ENCODE results near the gene CDCA4.
A peak's percentile ranks its signal among the peaks of the same experiment; 100 is the strongest.
"Not testable (repeated sequence)": the region's sequence is repeated elsewhere in the genome, so short reads cannot be mapped to it uniquely, and the experiment has no call there.

CDCA4 gene

DNA sequence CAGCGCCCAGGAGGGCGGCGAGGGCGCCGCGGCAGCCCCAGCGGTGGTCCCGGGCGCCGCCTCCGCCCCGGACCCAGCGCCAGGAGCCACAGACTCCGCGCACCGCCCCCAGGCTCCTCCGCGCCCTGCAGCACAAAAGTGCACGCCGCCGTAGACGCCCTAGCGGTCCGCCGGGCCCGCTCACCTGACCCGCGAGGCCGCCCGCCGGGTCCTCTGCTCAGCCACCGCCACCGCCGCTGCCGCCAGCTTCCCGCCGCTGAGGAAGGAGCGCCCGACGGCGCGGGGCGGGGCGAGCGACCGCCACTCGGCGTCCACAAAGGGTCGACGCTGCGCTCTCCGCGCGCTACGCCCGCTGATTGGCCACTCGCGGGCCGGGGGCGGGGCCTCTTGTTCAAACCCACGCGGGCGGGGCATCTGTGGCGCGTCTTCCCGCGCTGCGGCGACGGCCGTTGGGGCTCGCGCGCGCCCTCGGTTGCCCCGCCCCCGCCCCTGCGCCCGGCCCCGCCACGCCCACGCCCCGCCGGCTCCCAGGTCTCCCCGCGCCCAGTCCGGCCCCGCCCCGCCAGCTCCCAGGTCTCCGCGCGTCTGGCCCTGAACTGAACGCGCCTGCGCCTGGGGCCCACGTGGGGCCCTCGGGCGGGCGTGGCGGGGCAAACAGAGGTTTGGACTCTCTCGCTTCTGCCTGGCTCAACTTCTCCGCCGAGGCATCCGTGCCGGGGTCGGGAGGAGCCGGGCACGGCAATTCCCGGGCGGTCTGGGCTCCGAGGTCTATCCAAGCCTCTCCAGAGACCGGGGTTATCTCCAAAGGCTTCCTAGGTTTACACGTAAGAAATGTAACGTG lies at the start of gene CDCA4:
Gene CDCA4 (minus strand): TSS at position 269 of the 841 bp plus-strand sequence. CDS start 9,154 bp downstream, outside the sequence.
- peak; percentile 96 for DNase-seq

DNA sequence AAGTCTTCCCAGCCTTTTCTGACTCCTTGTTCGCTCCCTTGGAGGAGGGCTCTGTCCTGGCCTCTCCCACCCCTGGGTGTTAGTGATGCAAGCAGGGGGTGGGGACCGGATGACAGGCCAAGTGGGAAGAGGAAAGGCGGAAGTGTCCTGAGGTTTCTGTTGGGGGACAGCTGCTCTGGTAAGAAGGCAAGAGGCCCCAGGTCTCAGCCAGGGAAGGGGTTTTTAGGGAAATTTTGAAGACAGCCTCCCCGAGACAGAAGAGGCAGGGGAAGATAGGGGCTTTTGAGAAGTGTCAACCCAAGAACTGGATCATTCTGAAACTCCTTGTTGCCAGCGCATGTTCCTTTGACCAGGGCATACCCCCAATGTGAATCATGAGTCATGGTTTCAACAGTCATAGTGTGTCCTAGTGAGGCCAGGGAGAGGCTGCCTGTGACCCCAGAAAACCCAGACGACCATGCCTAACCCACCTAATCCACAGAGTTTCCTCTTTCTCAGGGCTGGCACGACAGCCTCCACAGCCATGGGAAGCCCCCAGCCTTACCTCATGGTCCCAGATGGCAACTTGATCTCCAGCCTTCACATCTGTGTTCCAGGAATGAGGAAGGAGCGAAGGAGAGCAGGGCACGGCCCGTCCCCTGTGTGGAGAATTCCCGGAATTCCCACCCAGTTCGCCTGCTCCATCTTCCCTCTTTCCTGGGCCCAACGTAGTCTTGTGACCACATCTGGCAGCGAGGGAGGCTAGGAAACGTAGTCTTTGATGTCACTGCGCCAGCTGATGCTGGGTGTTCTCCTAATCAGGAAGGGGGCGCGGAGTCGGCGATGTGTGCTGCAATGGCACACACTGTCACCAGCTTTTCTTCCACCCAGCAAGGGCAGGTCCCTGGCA lies 49.2 kb upstream of the CDCA4 start:
- no peak for DNase-seq

DNA sequence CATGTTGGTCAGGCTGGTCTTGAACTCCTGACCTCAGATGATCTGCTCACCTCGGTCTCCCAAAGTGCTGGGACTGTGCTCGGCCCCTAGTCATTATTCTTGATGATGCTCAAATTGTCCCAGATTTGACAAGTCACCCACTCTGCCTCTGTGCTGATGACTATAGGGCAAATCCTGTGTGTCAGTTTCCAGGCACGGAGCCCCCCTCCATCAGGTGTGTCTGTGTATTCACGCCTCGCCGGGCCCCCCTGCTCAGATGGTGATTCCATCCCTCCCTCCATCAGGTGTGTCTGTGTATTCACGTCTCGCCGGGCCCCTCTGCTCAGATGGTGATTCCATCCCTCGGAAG lies 48.6 kb upstream of the CDCA4 start:
- DNase-seq: no peak

DNA sequence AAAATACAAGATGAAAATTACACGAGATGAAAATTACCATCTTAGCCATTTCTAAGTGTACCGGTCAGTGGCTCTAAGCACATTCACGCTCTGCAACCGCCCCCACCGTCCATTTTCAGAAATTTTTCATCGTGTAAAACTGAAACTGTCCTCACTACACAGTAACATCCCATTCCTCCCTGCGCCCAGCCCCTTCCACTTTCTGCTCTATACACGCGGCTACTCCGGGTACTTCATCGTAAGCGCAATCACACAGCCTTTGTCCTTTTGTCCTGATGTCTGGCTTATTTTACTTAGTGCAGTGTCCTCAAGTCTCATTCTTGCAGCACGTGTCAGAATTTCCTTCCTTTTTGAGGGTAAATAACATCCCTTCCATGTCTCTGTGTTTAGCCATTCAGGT lies 47.9 kb upstream of the CDCA4 start:
- no peak for DNase-seq

DNA sequence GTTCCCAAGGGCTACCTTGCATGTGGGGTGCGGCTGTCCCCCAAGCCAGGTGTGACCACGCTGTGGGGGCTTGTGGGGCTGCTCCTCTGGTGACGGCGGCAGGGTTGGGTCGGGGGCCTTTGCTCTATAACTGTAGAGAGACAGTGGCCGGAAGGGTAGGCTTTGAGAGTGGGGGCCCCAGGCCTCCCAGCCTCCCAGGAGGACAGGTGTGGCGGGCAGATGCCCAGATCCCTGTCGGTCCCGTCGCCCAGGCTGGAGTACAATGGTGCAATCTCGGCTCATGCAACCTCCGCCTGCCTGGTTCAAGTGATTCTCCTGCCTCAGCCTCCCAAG lies 47.1 kb upstream of the CDCA4 start:
- DNase-seq: no peak

DNA sequence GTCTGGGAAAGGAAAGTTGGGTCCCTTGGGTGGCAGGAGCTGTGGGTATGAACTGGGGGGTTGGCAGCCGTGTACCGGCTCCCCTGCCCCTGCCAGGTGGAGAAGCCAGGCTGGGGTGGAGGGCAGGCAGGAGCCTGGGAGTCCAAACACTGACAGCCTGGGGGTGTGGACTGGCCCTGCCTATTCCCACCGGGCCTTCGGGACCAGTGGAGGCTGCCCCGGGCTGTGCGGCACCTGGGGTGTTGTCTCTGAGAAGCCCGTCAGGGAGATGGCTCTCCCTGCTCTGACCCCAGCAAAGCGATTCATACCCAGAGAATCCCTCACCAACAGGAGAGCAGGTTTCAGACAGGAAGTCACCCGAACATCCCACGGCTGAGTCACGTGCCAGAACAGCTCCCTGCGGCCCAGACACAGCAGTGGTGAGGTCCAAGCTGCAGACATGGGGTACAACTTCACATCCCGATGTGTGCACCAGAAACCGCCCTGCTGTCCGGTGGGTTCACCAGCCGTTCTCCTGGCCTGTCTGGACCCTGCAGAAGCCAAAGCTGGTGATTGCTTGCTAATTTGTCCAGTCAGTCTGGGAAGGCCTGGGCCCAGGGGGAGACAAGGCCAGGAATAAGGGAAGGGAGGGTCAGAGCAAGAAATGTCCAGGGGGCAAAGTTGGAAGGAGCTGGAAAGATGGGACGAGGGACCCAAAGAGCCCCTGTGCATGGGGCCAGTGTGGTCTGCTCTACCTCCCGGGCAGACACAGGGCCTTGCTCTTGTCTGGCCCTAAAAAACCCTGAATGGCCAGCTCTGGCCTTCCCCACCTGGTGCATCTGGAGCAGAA lies 46.5 kb upstream of the CDCA4 start:
- DNase-seq: no peak

DNA sequence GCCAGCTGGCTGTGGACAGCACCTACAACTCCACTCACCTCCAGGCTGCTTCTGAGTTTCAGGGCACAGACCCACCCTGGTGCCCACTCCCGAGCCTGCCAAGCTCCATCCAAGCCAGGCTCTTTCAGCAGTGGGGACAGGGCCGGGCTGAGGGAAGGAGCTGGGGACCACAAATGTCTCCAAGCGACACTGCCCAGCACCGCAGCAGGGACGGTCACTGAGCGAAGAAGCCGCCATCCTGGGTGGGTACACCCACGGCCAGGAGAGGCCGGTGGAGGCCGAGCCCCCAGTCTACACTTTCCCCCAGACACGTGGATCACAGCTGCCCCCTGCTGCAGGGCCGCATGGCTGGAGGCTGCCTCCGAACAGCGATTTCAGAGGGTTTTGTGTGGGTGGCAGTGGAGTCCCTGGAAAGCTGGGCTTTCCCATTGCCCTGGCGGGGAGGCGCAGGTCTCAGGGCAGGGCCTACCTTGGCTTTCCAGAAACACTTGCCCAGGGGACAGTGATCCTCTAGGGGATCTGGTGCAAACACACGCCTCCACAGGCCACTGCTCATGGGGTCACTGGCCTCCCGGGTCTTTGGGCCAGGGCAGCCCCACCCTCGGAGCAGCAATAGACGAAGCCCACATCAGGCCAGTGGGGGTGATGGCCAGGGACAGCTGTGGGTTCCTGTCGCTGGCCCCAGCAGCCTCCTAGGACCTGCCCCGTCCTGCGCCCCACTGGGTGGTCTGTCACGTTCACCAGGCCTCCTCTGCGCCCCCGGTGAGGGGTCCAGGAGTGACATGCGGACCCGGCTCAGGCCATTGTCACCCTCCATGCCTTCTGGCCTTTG lies 45.6 kb upstream of the CDCA4 start:
- no peak for DNase-seq

DNA sequence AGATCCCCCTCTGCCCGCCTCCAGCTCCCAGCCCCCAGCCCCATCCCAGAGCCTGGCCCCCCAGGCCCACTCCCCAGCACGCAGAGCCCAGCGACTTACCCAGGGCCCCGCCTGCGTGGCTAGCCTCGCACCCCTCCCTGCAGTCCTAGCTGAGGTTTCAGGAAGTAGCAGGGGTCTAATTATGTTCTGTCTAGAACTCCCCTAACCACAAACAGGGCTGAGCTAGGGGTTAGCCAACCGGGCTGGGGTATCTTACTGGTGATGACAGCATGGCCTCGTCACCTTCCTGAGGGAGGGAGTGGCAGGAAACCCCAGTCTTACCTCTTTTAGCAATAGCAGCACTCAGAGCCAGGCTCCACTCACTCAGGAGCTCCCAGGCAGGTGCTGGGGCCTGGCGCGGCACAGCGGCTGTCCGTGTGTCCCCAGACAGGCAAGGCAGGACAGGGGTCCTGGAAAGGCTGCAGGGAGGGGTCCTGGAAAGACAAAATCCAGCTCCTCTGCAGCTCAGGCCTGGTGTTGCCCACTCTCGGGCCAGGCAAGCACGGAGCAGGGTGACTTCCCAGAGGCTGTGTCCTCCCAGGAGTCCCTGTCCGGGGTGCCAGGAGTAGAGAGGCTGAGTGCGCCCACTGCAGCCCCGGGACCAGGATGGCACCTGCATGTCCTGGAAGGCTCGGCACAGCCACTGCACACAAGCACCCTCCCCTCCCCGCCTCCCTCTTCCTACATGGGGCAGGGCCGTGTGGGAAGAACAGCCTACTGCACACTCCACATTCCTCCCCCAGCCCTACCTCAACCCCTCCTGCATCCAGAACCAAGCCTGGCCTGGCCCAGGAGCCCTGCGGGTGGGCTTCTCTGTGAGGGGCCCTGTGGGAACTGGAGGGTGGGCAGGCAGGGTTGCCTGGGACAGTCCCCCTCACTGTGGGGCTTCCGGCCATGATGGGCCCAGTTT lies 44.7 kb upstream of the CDCA4 start, which contains the start of gene GPR132:
Gene GPR132 (minus strand): TSS at position 151 of the 949 bp plus-strand sequence. CDS start 10,010 bp downstream, outside the sequence.
- DNase-seq: peak; percentile 83

DNA sequence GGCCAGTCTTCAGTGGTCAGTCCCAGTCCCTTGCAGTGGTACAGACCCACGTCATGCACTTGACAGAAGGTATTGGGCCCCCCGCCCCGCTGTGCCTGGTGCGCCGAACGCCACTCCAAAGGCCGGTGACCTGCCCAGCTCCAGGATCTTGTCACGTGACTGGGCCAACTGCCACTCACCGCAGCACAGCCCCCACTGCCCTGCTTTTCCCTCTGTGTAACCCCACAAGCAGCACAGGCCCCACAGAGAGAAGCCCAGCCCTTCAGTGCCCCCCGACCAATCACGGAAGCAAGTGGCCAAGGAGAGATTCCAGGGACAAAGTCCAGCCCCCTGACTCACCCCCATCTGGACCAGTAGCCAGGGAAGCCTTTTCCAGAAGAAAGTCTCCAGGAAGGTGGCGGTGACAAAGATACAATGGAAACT lies 43.8 kb upstream of the CDCA4 start:
- no peak for DNase-seq

DNA sequence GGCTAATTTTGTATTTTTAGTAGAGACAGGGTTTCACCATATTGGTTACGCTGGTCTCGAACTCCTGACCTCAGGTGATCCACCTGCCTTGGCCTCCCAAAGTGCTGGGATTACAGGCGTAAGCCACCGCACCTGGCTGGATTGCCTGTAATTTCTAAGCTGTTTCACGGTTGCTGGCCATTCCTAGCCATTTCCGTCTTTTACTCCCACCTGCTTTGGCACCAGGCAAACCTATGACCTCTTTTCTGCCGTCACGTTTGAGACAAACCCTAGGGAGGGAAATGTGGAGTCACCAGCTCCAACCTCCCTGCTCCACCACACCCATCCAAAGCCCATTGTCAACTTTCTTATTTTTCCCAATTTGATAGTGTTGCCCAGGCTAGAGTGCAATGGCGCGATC lies 43.1 kb upstream of the CDCA4 start:
- no peak for DNase-seq

DNA sequence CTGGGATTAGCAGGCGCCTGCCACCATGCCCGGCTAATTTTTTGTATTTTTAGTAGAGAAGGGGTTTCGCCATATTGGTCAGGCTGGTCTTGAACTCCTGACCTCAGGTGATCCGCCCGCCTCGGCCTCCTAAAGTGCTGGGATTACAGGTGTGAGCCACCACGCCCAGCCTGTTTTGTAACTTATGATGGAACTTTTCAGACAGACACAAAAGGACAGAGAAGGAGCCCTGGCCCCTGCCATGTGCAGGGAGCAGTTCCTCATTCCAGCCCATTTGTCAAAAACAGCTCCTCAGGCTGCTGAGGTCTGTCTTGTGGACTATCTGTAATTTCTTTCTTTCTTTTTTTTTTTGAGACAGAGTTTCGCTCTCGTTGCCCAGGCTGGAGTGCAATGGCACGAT lies 42.6 kb upstream of the CDCA4 start:
- not testable (repeated sequence) for DNase-seq

DNA sequence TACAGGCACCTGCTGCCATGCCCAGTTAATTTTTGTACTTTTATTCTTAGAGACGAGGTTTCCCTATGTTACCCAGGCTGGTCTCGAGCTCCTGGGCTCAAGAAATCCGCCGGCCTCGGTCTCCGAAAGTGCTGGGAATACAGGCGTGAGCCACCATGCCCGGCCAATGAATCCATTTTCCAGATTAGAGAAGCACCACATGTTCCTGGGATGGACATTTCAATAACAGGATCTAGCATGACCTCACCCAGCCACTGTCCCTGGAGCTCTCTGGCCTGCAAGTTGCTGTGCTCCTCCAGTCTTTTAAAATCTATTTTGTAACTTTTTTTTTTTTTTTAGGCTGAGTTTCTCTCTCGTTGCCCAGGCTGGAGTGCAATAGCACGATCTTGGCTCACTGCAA lies 42.2 kb upstream of the CDCA4 start:
- DNase-seq: no peak

DNA sequence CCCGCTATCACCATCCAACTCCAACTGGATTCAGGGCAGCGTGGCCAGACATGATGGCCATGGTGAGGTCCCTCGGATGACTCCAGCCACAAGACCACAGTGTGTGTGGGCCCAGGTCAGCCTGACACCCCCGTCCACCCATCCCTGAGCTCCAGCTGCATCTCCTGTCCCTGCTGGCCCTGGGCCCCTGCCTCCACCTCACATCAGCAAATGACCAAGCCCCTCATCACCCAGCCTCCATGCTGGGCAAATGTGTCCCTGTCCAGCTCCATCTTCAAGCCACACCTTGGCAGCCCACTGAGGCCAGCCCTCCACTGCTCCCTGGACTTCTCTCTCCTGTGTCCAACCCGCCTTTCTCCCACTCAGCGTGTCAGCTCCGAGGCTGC lies 41.2 kb upstream of the CDCA4 start:
- no peak for DNase-seq

DNA sequence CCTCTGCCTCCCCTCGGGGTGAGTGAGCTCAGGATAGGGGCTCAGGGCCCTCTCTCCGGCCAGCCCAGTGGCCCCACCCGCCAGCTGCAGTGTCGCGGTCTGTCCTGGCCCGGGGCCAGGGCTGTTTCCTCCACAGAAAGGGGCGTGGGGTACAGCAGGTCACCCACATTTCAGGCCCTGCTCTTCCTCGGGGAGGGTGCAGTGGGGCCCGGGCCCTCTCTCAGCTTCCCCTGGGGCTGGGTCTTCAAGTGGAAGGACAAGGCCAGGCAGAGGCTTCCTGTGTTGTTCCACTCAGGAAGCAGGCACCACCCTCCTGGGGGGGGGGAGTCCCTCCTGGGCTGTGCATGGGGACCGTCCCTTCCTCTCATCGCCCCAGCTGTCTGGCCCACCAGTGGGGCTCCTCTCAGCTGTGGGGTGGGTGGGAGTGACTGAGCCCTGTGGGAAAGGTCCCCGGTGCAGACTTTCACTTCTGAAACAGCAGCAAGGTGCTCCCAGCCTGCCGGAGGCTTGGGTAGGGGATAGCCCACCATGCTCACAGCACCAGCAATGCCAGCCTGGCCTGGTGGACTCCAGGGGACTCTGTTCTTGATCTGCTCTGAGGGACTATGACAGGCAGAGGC lies 40.7 kb upstream of the CDCA4 start:
- no peak for DNase-seq

DNA sequence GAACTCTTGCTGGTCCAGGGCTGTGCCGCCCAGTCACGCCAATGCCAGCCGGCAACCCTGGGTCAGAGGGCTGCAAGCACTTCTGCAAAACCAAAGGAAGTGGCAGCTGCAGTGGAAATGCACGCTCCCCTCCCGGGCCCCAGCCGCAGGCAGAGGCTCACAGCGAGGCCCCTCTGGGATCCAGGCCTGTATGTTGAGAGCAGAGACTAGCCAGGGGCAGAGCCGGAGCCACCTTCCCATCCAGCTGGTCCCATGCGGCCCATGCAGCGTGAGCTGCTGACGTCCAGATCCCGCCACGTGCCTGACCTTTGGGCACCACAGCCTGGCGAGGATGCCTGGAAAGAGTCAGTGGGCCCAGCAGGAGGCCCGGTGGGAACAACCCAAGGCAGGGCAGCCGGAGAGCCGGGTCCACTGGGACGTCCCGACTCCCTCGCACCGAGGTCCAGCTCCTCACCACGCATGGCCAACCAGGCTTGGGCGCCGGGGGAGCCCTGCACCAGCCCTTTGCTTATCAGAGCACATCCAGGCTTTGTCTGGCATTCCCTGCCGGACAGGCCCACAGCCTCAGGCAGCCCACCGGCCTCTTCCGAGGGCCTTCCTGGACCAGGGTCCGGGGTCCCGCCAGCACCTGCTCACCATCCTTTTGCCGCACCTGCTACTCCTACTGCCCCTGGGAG lies 40.0 kb upstream of the CDCA4 start:
- no peak for DNase-seq

DNA sequence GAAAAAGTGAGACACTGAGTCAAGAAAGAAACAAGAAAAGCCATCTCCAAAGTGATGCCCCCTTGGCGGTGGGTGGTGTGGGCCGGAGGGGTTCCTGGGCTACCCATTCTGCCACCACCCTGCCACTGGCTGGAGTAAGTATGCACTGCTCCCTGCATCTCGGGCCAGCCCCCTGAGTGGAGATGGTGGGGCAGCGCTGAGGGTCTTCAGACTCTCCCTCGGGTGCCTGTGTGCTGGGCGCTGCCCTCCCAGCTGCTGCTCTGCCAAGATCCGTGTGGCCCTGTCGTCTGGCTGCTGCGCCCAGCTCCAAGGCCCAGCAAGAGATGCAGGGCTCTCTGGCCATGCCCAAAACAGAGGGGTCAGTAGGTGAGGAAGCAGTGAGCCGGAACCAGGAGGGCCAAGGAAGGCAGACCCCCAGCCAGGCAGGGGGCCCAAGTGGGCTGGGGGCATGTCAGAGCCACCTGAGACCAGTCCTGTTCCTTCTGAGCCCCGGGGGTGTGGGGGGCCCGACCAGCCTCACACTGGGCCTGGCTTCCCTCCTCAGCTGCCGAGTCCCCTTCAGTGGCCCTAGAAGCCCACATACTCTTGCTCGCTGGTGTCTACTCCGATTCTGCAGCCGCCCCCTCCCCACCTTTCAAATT lies 39.2 kb upstream of the CDCA4 start:
- no peak for DNase-seq

DNA sequence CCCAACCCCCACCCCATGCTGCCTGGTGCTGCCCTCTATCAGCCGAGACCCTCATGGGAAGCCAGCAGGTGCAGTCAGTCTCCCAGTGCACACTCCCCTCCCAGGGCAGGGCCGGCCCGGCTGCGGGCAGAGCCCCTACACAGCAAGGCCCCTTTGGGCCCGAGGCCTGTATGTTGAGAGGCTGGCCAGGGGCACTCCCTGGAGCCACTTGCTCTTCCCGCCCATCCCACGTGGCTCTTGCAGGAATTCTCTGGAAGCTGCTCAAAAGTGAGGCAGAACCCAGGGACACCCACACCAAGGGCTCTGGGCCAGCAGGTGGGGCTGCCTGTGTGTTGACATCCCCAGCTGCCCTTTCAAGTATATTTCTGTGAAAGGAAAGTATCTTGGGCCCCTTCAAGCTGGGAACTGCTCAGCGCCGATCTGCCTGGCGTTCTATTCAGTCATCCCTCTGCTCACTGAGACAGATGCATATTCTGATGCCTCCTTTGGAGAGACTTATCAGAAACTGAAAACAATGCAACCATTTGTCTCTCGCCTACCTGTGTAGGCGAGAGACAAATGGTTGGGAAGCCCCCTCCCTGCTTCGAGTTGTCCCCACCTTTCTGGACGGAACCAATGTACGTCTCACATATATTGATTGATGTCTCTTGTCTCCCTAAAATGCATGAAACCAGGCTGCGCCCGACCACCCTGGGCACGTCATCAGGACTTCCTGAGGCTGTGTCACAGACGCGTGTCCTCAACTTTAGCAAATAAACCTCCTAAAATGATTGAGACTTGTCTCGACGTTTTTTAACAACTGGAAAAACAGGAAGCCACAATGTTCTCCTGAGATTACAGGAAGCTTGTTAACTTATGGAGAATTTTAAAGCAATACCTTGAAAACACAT lies 38.4 kb upstream of the CDCA4 start:
- no peak for DNase-seq

DNA sequence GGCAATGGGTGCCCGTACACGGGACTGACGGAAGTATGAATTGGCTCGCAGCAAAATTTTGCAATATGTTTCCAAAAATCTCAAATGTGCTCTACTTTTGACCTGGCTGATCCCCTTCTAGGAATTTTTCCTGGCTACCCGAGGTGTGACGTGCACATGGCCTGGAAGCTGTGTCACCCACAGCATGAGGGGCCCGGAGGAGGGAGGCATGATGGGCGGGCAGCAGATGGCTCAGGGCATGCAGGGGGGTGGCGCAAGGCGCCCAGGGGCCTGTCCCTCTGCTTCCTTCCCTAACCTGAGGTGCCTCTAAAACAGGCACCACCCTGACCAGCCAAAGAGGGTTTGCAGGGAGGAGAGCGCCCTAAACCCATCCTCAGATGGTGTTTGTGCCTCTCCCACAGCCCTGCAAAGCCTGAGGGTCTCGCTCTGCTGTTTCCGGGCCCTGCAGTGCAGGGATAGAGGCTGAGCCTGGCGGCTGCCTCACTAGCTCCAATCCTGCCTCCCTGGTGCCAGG lies 37.7 kb upstream of the CDCA4 start:
- DNase-seq: no peak

Data from activated CD4-positive, alpha-beta T cell treated with anti-CD3 and anti-CD28 coated beads for 1 hour (primary cell).